OCI-LY7 (cell line): ENCODE measurements around the gene NEO1.

ENCODE experiments used
- EZH2phosphoT487 ChIP-seq: fragments of 200-600 bp; sonication (generic); IDR thresholded peaks from 2 replicates; pipeline ENCODE4 v1.6.1; 2018; ENCODE audit warnings: low read depth, borderline replicate concordance, mild to moderate bottlenecking, mixed run types, antibody characterized with exemption, low read length, moderate library complexity, mixed read lengths
- TF ChIP-seq, protein P1 (sequence below): fragments of 200-600 bp; sonication (generic); conservative IDR thresholded peaks from 2 replicates; pipeline ENCODE4 v1.5.1; 2014; ENCODE audit warnings: mild to moderate bottlenecking, antibody characterized with exemption, low read length, moderate library complexity, mixed read lengths

DNA sequence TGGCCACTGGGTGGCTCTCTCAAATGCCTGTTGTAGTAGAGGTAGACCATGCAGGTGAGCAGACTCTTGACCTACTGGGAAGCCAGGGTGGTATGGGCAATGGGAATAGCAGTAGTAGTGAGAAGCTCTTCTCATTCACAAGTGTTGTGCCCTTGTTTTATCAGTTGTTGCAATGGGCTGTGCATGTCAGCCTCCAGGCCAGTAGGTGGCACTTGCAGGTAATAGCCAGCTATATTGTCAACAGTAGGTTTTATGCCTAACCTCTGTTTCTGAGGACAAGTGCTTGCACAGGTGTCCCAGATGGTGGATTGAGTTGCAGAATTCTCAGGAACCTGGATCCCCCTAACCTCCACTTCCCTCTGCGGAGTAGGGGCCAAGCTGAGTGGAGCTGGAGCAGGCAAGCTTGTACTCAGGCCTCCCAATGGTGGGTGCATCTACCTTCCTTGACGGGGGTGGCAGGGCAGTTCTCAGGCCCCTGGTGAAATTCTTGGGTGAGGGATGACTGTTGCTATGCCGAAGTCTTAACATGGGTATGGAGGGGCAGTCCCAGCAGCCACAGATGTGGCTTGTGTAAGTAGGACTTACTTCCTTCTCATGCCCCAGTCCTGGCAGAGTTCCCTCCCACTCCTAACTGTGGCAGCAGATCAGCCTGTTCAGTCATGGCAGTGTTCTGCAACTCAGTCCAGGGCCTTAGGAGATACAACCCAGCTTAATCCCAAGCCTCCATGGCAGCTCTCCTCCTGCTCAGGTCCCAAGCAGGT is 104.3 kb downstream of the NEO1 start:
- TF ChIP-seq, protein P1, sequence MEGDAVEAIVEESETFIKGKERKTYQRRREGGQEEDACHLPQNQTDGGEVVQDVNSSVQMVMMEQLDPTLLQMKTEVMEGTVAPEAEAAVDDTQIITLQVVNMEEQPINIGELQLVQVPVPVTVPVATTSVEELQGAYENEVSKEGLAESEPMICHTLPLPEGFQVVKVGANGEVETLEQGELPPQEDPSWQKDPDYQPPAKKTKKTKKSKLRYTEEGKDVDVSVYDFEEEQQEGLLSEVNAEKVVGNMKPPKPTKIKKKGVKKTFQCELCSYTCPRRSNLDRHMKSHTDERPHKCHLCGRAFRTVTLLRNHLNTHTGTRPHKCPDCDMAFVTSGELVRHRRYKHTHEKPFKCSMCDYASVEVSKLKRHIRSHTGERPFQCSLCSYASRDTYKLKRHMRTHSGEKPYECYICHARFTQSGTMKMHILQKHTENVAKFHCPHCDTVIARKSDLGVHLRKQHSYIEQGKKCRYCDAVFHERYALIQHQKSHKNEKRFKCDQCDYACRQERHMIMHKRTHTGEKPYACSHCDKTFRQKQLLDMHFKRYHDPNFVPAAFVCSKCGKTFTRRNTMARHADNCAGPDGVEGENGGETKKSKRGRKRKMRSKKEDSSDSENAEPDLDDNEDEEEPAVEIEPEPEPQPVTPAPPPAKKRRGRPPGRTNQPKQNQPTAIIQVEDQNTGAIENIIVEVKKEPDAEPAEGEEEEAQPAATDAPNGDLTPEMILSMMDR: peak; percentile 59
- no peak for TF ChIP-seq EZH2phosphoT487
